WTC11 (cell line): ENCODE measurements around the gene LMF1. TPM values are rescaled to one million over a fixed set of nuclear protein-coding genes. Genes with fewer than 3 reads are reported as not detected.

Experiments used
- ATAC-seq: fragments of 200-7000 bp; cut with Tn5 transposase; 2 replicates; pipeline ENCODE4 v1.10.0; 2021; ENCODE audit warnings: mild to moderate bottlenecking, moderate library complexity
- CTCF ChIA-PET: fragments of 300-600 bp; sonication (Branson Sonifier 250); formaldehyde crosslinking; loops from one replicate; lab custom pipeline; 2021; ENCODE audit warnings: antibody characterized with exemption; lab: Charles Lee
- POLR2A ChIA-PET: fragments of 350-600 bp; sonication (Branson Sonifier 250); formaldehyde crosslinking; loops from one replicate; lab custom pipeline; 2021; ENCODE audit warnings: antibody characterized with exemption; lab: Charles Lee
- DNase-seq: peaks from one replicate; pipeline ENCODE4 v3.0.0; 2021; ENCODE audit warnings: low spot score
- H3K27ac Mint-ChIP-seq: 2 replicates; pipeline ENCODE4 v1.8.0; 2021; ENCODE audit warnings: mixed read lengths
- H3K27me3 Mint-ChIP-seq: 2 replicates; pipeline ENCODE4 v1.8.0; 2021; ENCODE audit warnings: low read depth, mild to moderate bottlenecking, moderate library complexity, mixed read lengths
- H3K36me3 Mint-ChIP-seq: 2 replicates; pipeline ENCODE4 v1.8.0; 2021; ENCODE audit warnings: mixed read lengths
- H3K4me1 Mint-ChIP-seq: 2 replicates; pipeline ENCODE4 v1.8.0; 2022; ENCODE audit warnings: mixed read lengths
- H3K4me3 Mint-ChIP-seq: 2 replicates; pipeline ENCODE4 v1.8.0; 2021; ENCODE audit warnings: mild to moderate bottlenecking, moderate library complexity, mixed read lengths
- H3K9me3 Mint-ChIP-seq: 2 replicates; pipeline ENCODE4 v1.8.0; 2021; ENCODE audit warnings: mixed read lengths
- AR ChIP-seq: fragments of 250-450 bp; sonication (Bioruptor Pico); IDR thresholded peaks from 2 replicates; pipeline ENCODE4 v1.9.0; 2021; ENCODE audit warnings: mild to moderate bottlenecking
- ATF3 ChIP-seq: sonication (generic); formaldehyde crosslinking; conservative IDR thresholded peaks from 2 replicates; pipeline ENCODE4 v1.8.1; 2022; ENCODE audit warnings: mild to moderate bottlenecking, missing genetic modification reagents
- ATF6 ChIP-seq: sonication (generic); formaldehyde crosslinking; IDR thresholded peaks from 2 replicates; pipeline ENCODE4 v1.8.1; 2023; ENCODE audit warnings: mild to moderate bottlenecking, missing genetic modification reagents
- CBFB ChIP-seq: sonication (generic); formaldehyde crosslinking; IDR thresholded peaks from 2 replicates; pipeline ENCODE4 v1.8.1; 2022; ENCODE audit warnings: mild to moderate bottlenecking, low read depth, missing genetic modification reagents
- E2F4 ChIP-seq: sonication (generic); formaldehyde crosslinking; IDR thresholded peaks from 2 replicates; pipeline ENCODE4 v1.8.1; 2022; ENCODE audit warnings: low read depth, mild to moderate bottlenecking, moderate library complexity, missing genetic modification reagents, borderline replicate concordance
- E2F5 ChIP-seq: sonication (generic); formaldehyde crosslinking; IDR thresholded peaks from 2 replicates; pipeline ENCODE4 v1.8.1; 2022; ENCODE audit warnings: mild to moderate bottlenecking, moderate library complexity, missing genetic modification reagents
- FOXK1 ChIP-seq: sonication (generic); formaldehyde crosslinking; IDR thresholded peaks from 2 replicates; pipeline ENCODE4 v1.8.0; 2022; ENCODE audit warnings: mild to moderate bottlenecking, moderate library complexity, missing genetic modification reagents
- GTF2I ChIP-seq: fragments of 250-450 bp; sonication (Bioruptor Pico); conservative IDR thresholded peaks from 2 replicates; pipeline ENCODE4 v1.4.0; 2021; ENCODE audit warnings: mild to moderate bottlenecking
- IRF2 ChIP-seq: sonication (generic); formaldehyde crosslinking; IDR thresholded peaks from 2 replicates; pipeline ENCODE4 v1.8.0; 2022; ENCODE audit warnings: low read depth, missing genetic modification reagents, borderline replicate concordance
- MXD4 ChIP-seq: fragments of 250-450 bp; sonication (Bioruptor Pico); IDR thresholded peaks from 2 replicates; pipeline ENCODE4 v1.8.0; 2021; ENCODE audit warnings: mild to moderate bottlenecking, moderate library complexity, borderline replicate concordance
- OVOL2 ChIP-seq: fragments of 250-450 bp; sonication (Bioruptor Pico); IDR thresholded peaks from 2 replicates; pipeline ENCODE4 v1.9.0; 2021; ENCODE audit warnings: mild to moderate bottlenecking, borderline replicate concordance
- RELA ChIP-seq: sonication (generic); formaldehyde crosslinking; IDR thresholded peaks from 2 replicates; pipeline ENCODE4 v1.8.1; 2022; ENCODE audit warnings: missing genetic modification reagents, mild to moderate bottlenecking, borderline replicate concordance
- RORB ChIP-seq: fragments of 250-450 bp; sonication (Bioruptor Pico); IDR thresholded peaks from 2 replicates; pipeline ENCODE4 v1.9.0; 2021; ENCODE audit warnings: mild to moderate bottlenecking
- ZNF138 ChIP-seq: sonication (generic); formaldehyde crosslinking; conservative IDR thresholded peaks from 2 replicates; pipeline ENCODE4 v1.8.1; 2022; ENCODE audit warnings: mild to moderate bottlenecking, moderate library complexity, missing genetic modification reagents
- ZNF416 ChIP-seq: fragments of 250-450 bp; sonication (Bioruptor Pico); IDR thresholded peaks from 2 replicates; pipeline ENCODE4 v1.9.0; 2021; ENCODE audit warnings: mild to moderate bottlenecking, inconsistent platforms
- ZNF423 ChIP-seq: fragments of 250-450 bp; sonication (Bioruptor Pico); IDR thresholded peaks from 2 replicates; pipeline ENCODE4 v2.1.2; 2022; ENCODE audit warnings: mild to moderate bottlenecking, moderate library complexity
- ZNF532 ChIP-seq: fragments of 250-450 bp; sonication (Bioruptor Pico); IDR thresholded peaks from 2 replicates; pipeline ENCODE4 v1.9.0; 2021; ENCODE audit warnings: mild to moderate bottlenecking, borderline replicate concordance
- ZNF671 ChIP-seq: fragments of 250-450 bp; sonication (Bioruptor Pico); IDR thresholded peaks from 2 replicates; pipeline ENCODE4 v1.8.0; 2021; ENCODE audit warnings: mild to moderate bottlenecking
- total RNA-seq: library from RNA; stranded (reverse); gene quantifications from 3 replicates; pipeline ENCODE4 v1.2.3, GENCODE V29; 2021

The LMF1 gene
- total RNA-seq, 1 experiment from 2014 or later, result 10.5 TPM

GRCh38 chr16:983044-984030 lies 12.6 kb upstream of the LMF1 start:
- H3K27ac Mint-ChIP-seq, result no peak overlapping the region
- H3K9me3 Mint-ChIP-seq, result no peaks in the 10 kb centered on the region
- ATAC-seq (no peak), DNase-seq (peak; percentile 48)
- peaks cover 5% of the 10 kb centered on the region for H3K4me1 Mint-ChIP-seq
- no peaks in the 10 kb centered on the region for H3K36me3 Mint-ChIP-seq
- peaks cover 23% of the 10 kb centered on the region for H3K27me3 Mint-ChIP-seq
- ChIA-PET CTCF (interaction anchor here (0.9 to 1.1 kb wide), 3 partner anchors 45 to 280 kb away, joined by 3 read pairs; no protein-coding TSS in a partner anchor), POLR2A (no interaction called here)
- H3K4me3 Mint-ChIP-seq, result peak overlapping the region; percentile 69
- TF ChIP-seq ATF3 (CRISPR knock-in tag), result no peak
- TF ChIP-seq ZNF416 (CRISPR knock-in tag), result no peak
- TF ChIP-seq ATF6 (CRISPR knock-in tag), result no peak
- TF ChIP-seq OVOL2 (CRISPR knock-in tag), result no peak
- TF ChIP-seq IRF2 (CRISPR knock-in tag), result no peak
- no peak for TF ChIP-seq CBFB (CRISPR knock-in tag)
- no peak for TF ChIP-seq RORB (CRISPR knock-in tag)
- TF ChIP-seq E2F4, result no peak
- TF ChIP-seq AR (CRISPR knock-in tag), result no peak
- TF ChIP-seq FOXK1 (CRISPR knock-in tag), result no peak
- no peak for TF ChIP-seq RELA (CRISPR knock-in tag)
- TF ChIP-seq E2F5 (CRISPR knock-in tag), result no peak
- no peak for TF ChIP-seq ZNF532 (CRISPR knock-in tag)
- TF ChIP-seq GTF2I (CRISPR knock-in tag), result no peak
- no peak for TF ChIP-seq MXD4 (CRISPR knock-in tag)
- TF ChIP-seq ZNF138 (CRISPR knock-in tag), result no peak
- no peak for TF ChIP-seq ZNF671 (CRISPR knock-in tag)
- TF ChIP-seq ZNF423, result no peak
